AG04449 (cell line): ENCODE data around the gene SFXN4.

Experiments used
- CTCF ChIA-PET: fragments of 350-600 bp; formaldehyde crosslinking; extraction: SDS; loops from one replicate; lab custom pipeline; 2021; ENCODE audit warnings: antibody characterized with exemption; lab: Yijun Ruan, JAX
- POLR2A ChIA-PET: fragments of 400-600, 350-600 bp; formaldehyde crosslinking; extraction: SDS; loops from one replicate; lab custom pipeline; 2020; ENCODE audit warnings: antibody characterized with exemption, inconsistent platforms; lab: Yijun Ruan, JAX
- DNase-seq: peaks from one replicate; pipeline ENCODE4 v3.0.0-alpha.2; 2010; ENCODE audit warnings: low read depth, low spot score
- H3K4me3 ChIP-seq: 2 replicates; pipeline ENCODE4 v1.5.1; 2011; ENCODE audit warnings: low read depth, mild to moderate bottlenecking, control low read depth, low read length
- CTCF ChIP-seq: IDR thresholded peaks from one replicate; pipeline ENCODE4 v1.5.1; 2011; ENCODE audit warnings: mild to moderate bottlenecking, moderate library complexity, low read length, control low read depth, inconsistent platforms; ENCODE audit not compliant: insufficient read depth; ENCODE audit errors: missing control alignments

SFXN4 gene

GRCh38 chr10:119132521-119133345 lies 32.8 kb downstream of the SFXN4 start:
- CTCF ChIA-PET, result no interaction called here
- no peak overlapping the region for H3K4me3 ChIP-seq
- POLR2A ChIA-PET, result interaction anchor here (1.0 kb wide), 1 partner anchor 28 kb away, joined by 4 read pairs; no protein-coding TSS in a partner anchor
- DNase-seq, result no peak
- TF ChIP-seq CTCF, result no peak

DNA sequence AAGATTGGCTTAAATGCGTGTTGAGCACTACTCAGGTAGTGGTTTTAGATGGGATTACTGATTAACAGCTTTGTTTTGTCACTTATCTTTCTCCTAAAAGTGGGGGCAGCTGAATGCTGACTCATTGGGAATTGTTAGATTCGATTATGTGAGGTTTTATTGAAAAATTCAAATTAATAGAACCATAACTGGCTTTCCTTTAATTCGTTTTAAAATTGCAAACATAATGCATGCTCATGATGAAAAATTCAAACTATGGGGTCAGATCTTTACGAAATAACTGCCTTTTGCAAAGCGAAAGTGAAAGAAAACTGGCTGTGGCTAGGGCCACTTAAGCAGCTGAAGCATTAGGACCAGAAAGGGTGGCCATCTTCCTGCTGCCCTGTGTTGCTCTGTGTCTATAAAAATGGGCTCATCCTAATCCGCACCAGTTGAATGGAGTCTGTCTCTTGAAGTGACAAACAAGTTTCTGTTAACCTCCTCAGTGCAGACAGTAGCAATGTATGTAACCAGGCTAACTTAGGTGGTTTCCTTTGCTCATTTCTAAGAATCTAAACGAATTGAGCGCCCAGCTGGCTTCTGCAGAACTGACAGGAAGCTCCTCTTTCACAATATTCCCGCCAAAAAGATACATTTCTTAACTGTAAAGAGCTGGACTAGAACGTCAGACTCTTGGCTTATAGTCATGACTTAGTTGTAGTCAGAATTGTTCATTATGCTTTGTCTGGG lies 33.8 kb downstream of the SFXN4 start:
- DNase-seq, result no peak
- H3K4me3 ChIP-seq, result no peak overlapping the region
- no peak for TF ChIP-seq CTCF
- ChIA-PET CTCF (interaction anchor here (0.8 kb wide), 1 partner anchor 15 kb away, joined by 3 read pairs; no protein-coding TSS in a partner anchor), POLR2A (interaction anchor here (1.1 kb wide), 1 partner anchor 8 kb away, joined by 3 read pairs; no protein-coding TSS in a partner anchor)

- no peak for TF ChIP-seq CTCF
- H3K4me3 ChIP-seq, result no peak overlapping the region
- POLR2A ChIA-PET, result no interaction called here
- DNase-seq, result no peak
- CTCF ChIA-PET, result no interaction called here
Observed at GRCh38 chr10:119129721-119130120, 35.8 kb downstream of the SFXN4 start.

- no peak for DNase-seq
- CTCF ChIA-PET, result interaction anchor here (1.0 to 1.5 kb wide), 2 partner anchors 10 to 15 kb away, joined by 3 read pairs; no protein-coding TSS in a partner anchor
- no peak overlapping the region for H3K4me3 ChIP-seq
- TF ChIP-seq CTCF, result no peak
- POLR2A ChIA-PET, result no interaction called here
Observed at GRCh38 chr10:119125942-119126341, 39.6 kb downstream of the SFXN4 start.

DNA sequence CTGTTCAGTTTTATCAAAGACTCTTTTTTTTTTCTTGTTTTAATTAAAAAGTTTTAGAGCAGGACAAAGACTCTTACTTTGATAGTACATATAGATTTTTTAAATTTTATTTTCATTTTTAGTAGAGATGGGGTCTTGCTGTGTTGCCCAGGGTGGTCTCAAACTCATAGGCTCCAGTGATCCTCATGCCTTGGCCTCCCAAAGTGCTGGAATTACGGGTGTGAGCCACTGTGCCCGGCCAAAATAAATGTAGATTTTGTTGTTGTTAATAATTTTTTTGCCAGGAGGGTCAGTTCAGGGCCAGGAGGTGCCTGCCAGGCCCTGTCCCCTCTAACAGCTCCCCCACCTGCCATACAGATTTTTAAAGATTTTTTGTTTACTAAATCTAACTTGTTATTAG lies 44.6 kb downstream of the SFXN4 start:
- H3K4me3 ChIP-seq, result no peak overlapping the region
- CTCF ChIA-PET, result no interaction called here
- POLR2A ChIA-PET, result no interaction called here
- no peak for DNase-seq
- TF ChIP-seq CTCF, result no peak

DNA sequence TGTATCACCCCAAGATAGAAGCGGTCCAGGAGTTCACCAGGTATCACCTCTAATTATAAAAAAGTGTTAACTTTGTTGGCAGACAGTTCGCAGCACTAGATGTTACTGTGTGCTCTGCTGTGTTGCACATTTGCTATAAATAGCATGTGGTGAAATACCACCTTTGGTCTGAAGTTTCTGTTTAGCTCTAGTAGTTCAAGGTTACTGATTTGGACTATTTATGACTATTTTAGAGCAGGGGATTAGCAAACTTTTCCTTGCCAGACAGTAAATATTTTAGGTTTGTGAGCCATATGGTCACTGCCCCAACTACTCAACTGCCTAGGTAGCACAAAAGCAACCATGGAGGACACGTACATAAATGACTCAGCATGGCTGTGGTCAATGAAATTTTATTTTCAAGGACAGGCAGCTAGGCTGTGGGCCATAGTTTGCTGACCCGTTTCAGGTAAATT lies 45.1 kb downstream of the SFXN4 start:
- DNase-seq, result no peak
- CTCF ChIA-PET, result no interaction called here
- POLR2A ChIA-PET, result no interaction called here
- no peak overlapping the region for H3K4me3 ChIP-seq
- no peak for TF ChIP-seq CTCF
